ENCODE results near the gene PSMF1.

The PSMF1 gene

GRCh38 chr20:1212023-1212422, 93.6 kb downstream of the PSMF1 start:
- no peaks in the 10 kb centered on the region for H3K9me3 ChIP-seq (ENCODE audit: control insufficient read depth, insufficient read depth, low read length)
- no peaks in the 10 kb centered on the region for H4K20me1 ChIP-seq (ENCODE audit: control insufficient read depth, insufficient read depth, low read depth, low read length)
- H3K27ac ChIP-seq (ENCODE audit: low read depth, low read length): no peak overlapping the region
- no peaks in the 10 kb centered on the region for H3F3A ChIP-seq (ENCODE audit: control insufficient read depth, insufficient read depth)
- H3K9me2 ChIP-seq (replicated peaks; ENCODE audit: control insufficient read depth, low read length): no peaks in the 10 kb centered on the region
- no peaks in the 10 kb centered on the region for H3K4me1 ChIP-seq (ENCODE audit: control insufficient read depth, low read length)
- no peak overlapping the region for H3K4me2 ChIP-seq (ENCODE audit: low read length)
- TF ChIP-seq EZH2phosphoT487 (IDR thresholded peaks at IDR 0.05; ENCODE audit: borderline replicate concordance, low read length) (no peak), CTCF (IDR thresholded peaks at IDR 0.05; ENCODE audit: low read depth, low read length, poor library complexity, severe bottlenecking) (no peak)
- no peaks in the 10 kb centered on the region for H3K79me2 ChIP-seq (ENCODE audit: control insufficient read depth, low read length)
- peaks cover 25% of the 10 kb centered on the region for H3K27me3 ChIP-seq (ENCODE audit: control insufficient read depth, low read length)
- H3K4me3 ChIP-seq (ENCODE audit: low read length): no peak overlapping the region
- H3K36me3 ChIP-seq (ENCODE audit: control insufficient read depth, low read length): no peaks in the 10 kb centered on the region

GRCh38 chr20:1212607-1213396, 94.4 kb downstream of the PSMF1 start:
- H3K9me3 ChIP-seq (ENCODE audit: control insufficient read depth, insufficient read depth, low read length): no peaks in the 10 kb centered on the region
- H3F3A ChIP-seq (ENCODE audit: control insufficient read depth, insufficient read depth): no peaks in the 10 kb centered on the region
- no peak overlapping the region for H3K4me3 ChIP-seq (ENCODE audit: low read length)
- no peak overlapping the region for H3K4me2 ChIP-seq (ENCODE audit: low read length)
- H3K36me3 ChIP-seq (ENCODE audit: control insufficient read depth, low read length): no peaks in the 10 kb centered on the region
- no peaks in the 10 kb centered on the region for H3K79me2 ChIP-seq (ENCODE audit: control insufficient read depth, low read length)
- TF ChIP-seq CTCF (IDR thresholded peaks at IDR 0.05; ENCODE audit: low read depth, low read length, poor library complexity, severe bottlenecking) (peak; percentile 81), EZH2phosphoT487 (IDR thresholded peaks at IDR 0.05; ENCODE audit: borderline replicate concordance, low read length) (no peak)
- H3K27me3 ChIP-seq (ENCODE audit: control insufficient read depth, low read length): peaks cover 22% of the 10 kb centered on the region
- H3K27ac ChIP-seq (ENCODE audit: low read depth, low read length): no peak overlapping the region
- H3K9me2 ChIP-seq (replicated peaks; ENCODE audit: control insufficient read depth, low read length): no peaks in the 10 kb centered on the region
- no peaks in the 10 kb centered on the region for H4K20me1 ChIP-seq (ENCODE audit: control insufficient read depth, insufficient read depth, low read depth, low read length)
- H3K4me1 ChIP-seq (ENCODE audit: control insufficient read depth, low read length): no peaks in the 10 kb centered on the region

- Histone ChIP-seq H3K27me3 (ENCODE audit: control insufficient read depth, low read length) (peaks cover 20% of the 10 kb centered on the region), H3K9me3 (ENCODE audit: control insufficient read depth, insufficient read depth, low read length) (no peaks in the 10 kb centered on the region), H3K9me2 (replicated peaks; ENCODE audit: control insufficient read depth, low read length) (no peaks in the 10 kb centered on the region), H3K4me3 (ENCODE audit: low read length) (no peak overlapping the region), H3K27ac (ENCODE audit: low read depth, low read length) (no peak overlapping the region), H3K4me1 (ENCODE audit: control insufficient read depth, low read length) (no peaks in the 10 kb centered on the region), H3K36me3 (ENCODE audit: control insufficient read depth, low read length) (no peaks in the 10 kb centered on the region), H3F3A (ENCODE audit: control insufficient read depth, insufficient read depth) (no peaks in the 10 kb centered on the region), H4K20me1 (ENCODE audit: control insufficient read depth, insufficient read depth, low read depth, low read length) (no peaks in the 10 kb centered on the region), H3K4me2 (ENCODE audit: low read length) (no peak overlapping the region), H3K79me2 (ENCODE audit: control insufficient read depth, low read length) (no peaks in the 10 kb centered on the region)
- TF ChIP-seq EZH2phosphoT487 (IDR thresholded peaks at IDR 0.05; ENCODE audit: borderline replicate concordance, low read length) (no peak), CTCF (IDR thresholded peaks at IDR 0.05; ENCODE audit: low read depth, low read length, poor library complexity, severe bottlenecking) (no peak)
Observed at GRCh38 chr20:1214838-1215261, 96.4 kb downstream of the PSMF1 start.

All from DOHH2 (cell line).